ENCODE measurements around the gene NPRL2.

DNA sequence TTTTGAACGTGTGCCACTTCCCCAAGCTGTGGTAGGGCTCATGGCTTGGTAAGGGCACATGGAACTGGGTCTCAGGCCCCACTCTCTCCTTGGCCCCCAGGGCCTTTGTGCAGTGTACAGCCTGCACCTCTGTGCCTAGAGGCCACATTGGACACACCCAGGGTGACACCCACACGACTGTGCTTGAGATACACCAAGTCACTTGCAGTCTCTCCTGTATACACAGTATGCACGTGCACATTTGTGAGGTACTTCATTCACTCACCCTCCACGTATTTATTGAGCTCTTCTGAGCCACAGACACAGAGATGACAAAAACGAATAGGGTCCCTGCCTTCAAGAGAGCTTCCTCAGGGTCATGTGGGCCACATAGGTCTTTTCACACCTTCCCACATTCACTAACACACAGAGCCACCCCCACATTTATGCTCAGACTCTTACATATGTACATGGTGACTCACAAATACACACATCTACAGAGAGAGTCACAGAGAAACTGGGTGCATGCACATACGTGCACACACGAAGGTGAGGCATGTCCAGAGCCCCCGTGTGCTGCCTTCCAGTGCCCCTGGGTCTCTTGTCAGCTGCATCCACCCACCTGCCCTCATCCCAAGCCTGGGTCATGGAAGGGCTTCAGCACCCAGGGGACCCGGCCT is 18.6 kb upstream of the NPRL2 start:
- TF ChIP-seq EP300 (IDR thresholded peaks at IDR 0.05; ENCODE audit: borderline replicate concordance in 1 of 2, low read depth in 2 of 2, low read length in 2 of 2), result no peak
- TF ChIP-seq POLR2A (IDR thresholded peaks at IDR 0.05; ENCODE audit: control extremely low read depth in 1 of 2, low read depth in 2 of 2, low read length in 2 of 2), result no peak
- TF ChIP-seq, protein P1, sequence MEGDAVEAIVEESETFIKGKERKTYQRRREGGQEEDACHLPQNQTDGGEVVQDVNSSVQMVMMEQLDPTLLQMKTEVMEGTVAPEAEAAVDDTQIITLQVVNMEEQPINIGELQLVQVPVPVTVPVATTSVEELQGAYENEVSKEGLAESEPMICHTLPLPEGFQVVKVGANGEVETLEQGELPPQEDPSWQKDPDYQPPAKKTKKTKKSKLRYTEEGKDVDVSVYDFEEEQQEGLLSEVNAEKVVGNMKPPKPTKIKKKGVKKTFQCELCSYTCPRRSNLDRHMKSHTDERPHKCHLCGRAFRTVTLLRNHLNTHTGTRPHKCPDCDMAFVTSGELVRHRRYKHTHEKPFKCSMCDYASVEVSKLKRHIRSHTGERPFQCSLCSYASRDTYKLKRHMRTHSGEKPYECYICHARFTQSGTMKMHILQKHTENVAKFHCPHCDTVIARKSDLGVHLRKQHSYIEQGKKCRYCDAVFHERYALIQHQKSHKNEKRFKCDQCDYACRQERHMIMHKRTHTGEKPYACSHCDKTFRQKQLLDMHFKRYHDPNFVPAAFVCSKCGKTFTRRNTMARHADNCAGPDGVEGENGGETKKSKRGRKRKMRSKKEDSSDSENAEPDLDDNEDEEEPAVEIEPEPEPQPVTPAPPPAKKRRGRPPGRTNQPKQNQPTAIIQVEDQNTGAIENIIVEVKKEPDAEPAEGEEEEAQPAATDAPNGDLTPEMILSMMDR (IDR thresholded peaks at IDR 0.05; ENCODE audit: control extremely low read depth in 1 of 3, insufficient read depth in 1 of 3, low read depth in 1 of 3, low read length in 3 of 3), result no peak
- no peak for TF ChIP-seq CEBPB (IDR thresholded peaks at IDR 0.05; ENCODE audit: low read depth, low read length)
- TF ChIP-seq RNF2 (IDR thresholded peaks at IDR 0.05; ENCODE audit: borderline replicate concordance, low read depth, low read length, missing control alignments, poor library complexity, severe bottlenecking), result no peak
- TF ChIP-seq EZH2 (IDR thresholded peaks at IDR 0.05; ENCODE audit: low read depth, low read length, severe bottlenecking), result no peak
- TF ChIP-seq SUZ12 (IDR thresholded peaks at IDR 0.05; ENCODE audit: low read length), result no peak

Measured in H1 (cell line).